SK-N-SH (cell line): ENCODE results near the gene IGF1R.

Source experiments
- CHD2 ChIP-seq: fragments of 150-350 bp; IDR thresholded peaks from 2 replicates; pipeline ENCODE4 v1.6.1; 2018; ENCODE audit warnings: low read length; ENCODE audit not compliant: partially characterized antibody
- CTCF ChIP-seq: fragments of 200-600 bp; sonication (generic); IDR thresholded peaks from 2 replicates; pipeline ENCODE4 v1.6.1; 2017; ENCODE audit warnings: antibody characterized with exemption, mild to moderate bottlenecking, moderate library complexity
- EP300 ChIP-seq, 2 experiments: IDR thresholded peaks; 2 replicates each; pipeline versions ENCODE4 v1.4.0 to v1.6.1; 2012; ENCODE audit warnings: borderline replicate concordance in 1 of 2, low read depth in 1 of 2, low read length in 1 of 2
- EZH2phosphoT487 ChIP-seq: fragments of 200-600 bp; sonication (generic); IDR thresholded peaks from 2 replicates; pipeline ENCODE4 v1.6.1; 2017; ENCODE audit warnings: low read depth, mixed run types, mild to moderate bottlenecking, antibody characterized with exemption, moderate library complexity, borderline replicate concordance
- JUND ChIP-seq: IDR thresholded peaks from 2 replicates; pipeline ENCODE4 v1.4.0; 2012
- MAX ChIP-seq: IDR thresholded peaks from 2 replicates; pipeline ENCODE4 v1.4.0; 2012; ENCODE audit warnings: low read depth
- NFIC ChIP-seq: IDR thresholded peaks from 2 replicates; pipeline ENCODE4 v1.4.0; 2012; ENCODE audit warnings: borderline replicate concordance
- POLR2AphosphoS5 ChIP-seq: IDR thresholded peaks from 2 replicates; pipeline ENCODE4 v1.6.1; 2012; ENCODE audit warnings: low read depth, low read length
- RAD21 ChIP-seq: IDR thresholded peaks from 2 replicates; pipeline ENCODE4 v1.6.1; 2012; ENCODE audit warnings: mild to moderate bottlenecking, low read length
- RXRA ChIP-seq: IDR thresholded peaks from 2 replicates; pipeline ENCODE4 v1.4.0; 2012; ENCODE audit warnings: low read depth, mild to moderate bottlenecking, borderline replicate concordance
- SIN3A ChIP-seq: IDR thresholded peaks from 2 replicates; pipeline ENCODE4 v1.6.1; 2012; ENCODE audit warnings: low read depth, mild to moderate bottlenecking, low read length, moderate library complexity, borderline replicate concordance
- SMC3 ChIP-seq: IDR thresholded peaks from 2 replicates; pipeline ENCODE4 v1.6.1; 2012; ENCODE audit warnings: low read depth, low read length, improper control_type of control experiment
- YY1 ChIP-seq: IDR thresholded peaks from 2 replicates; pipeline ENCODE4 v1.4.0; 2012; ENCODE audit warnings: low read depth, mild to moderate bottlenecking

GRCh38 chr15:98759277-98759676, 110.9 kb downstream of the IGF1R start:
- TF ChIP-seq EP300 (IDR thresholded peaks at IDR 0.05; ENCODE audit: borderline replicate concordance in 1 of 2, low read depth in 1 of 2, low read length in 1 of 2) (no peak), EZH2phosphoT487 (no peak), CTCF (no peak), MAX (no peak), SMC3 (no peak), JUND (no peak), POLR2AphosphoS5 (no peak), RAD21 (no peak), SIN3A (no peak), RXRA (no peak), CHD2 (no peak), NFIC (no peak), YY1 (no peak)
